Naive B cell (primary cell): ENCODE measurements around the gene MID2. TPM values are rescaled to one million over a fixed set of nuclear protein-coding genes. Genes with fewer than 3 reads are reported as not detected.
"Not testable (repeated sequence)": the region's sequence is repeated elsewhere in the genome, so short reads cannot be mapped to it uniquely, and the experiment has no call there.

Experiments
- ATAC-seq, 2 donors: fragments of 150-1000 bp; cut with Tn5 transposase; 2 replicates each; pipeline ENCODE4 v1.10.0; 2021; ENCODE audit warnings: low read depth in 2 of 2, mild to moderate bottlenecking in 2 of 2, moderate library complexity in 2 of 2
- DNase-seq: peaks from one replicate; pipeline ENCODE4 v3.0.0; 2022
- H3K27ac Mint-ChIP-seq, 6 donors: one replicate each; pipeline ENCODE4 v1.8.0; 2020 to 2022; ENCODE audit warnings: mild to moderate bottlenecking in 6 of 6, mixed read lengths in 6 of 6, moderate library complexity in 5 of 6, inconsistent platforms in 2 of 6
- H3K27me3 Mint-ChIP-seq, 3 donors: one replicate each; pipeline ENCODE4 v1.8.0; 2021 to 2022; ENCODE audit warnings: mixed read lengths in 3 of 3, mild to moderate bottlenecking in 1 of 3
- H3K36me3 Mint-ChIP-seq, 2 donors: one replicate each; pipeline ENCODE4 v1.8.0; 2020 to 2022; ENCODE audit warnings: mixed read lengths in 2 of 2, inconsistent platforms in 1 of 2, mild to moderate bottlenecking in 1 of 2
- H3K4me1 Mint-ChIP-seq, 3 donors: one replicate each; pipeline ENCODE4 v1.8.0; 2020 to 2022; ENCODE audit warnings: mixed read lengths in 3 of 3, inconsistent platforms in 1 of 3, mild to moderate bottlenecking in 1 of 3, moderate library complexity in 1 of 3
- H3K4me3 Mint-ChIP-seq, 8 donors: one replicate each; pipeline ENCODE4 v1.8.0; 2020 to 2022; ENCODE audit warnings: mild to moderate bottlenecking in 8 of 8, mixed read lengths in 8 of 8, moderate library complexity in 8 of 8, inconsistent platforms in 2 of 8
- H3K9me3 Mint-ChIP-seq, 7 donors: one replicate each; pipeline ENCODE4 v1.8.0; 2020 to 2022; ENCODE audit warnings: mixed read lengths in 7 of 7, mild to moderate bottlenecking in 5 of 7, inconsistent platforms in 2 of 7, moderate library complexity in 1 of 7
- polyA plus RNA-seq, 6 donors: library from polyadenylated mRNA; unstranded; fragments of 300-500 nt; fragmentation: Illumina TruSeq; gene quantifications; one replicate each; pipeline ENCODE4 v1.2.3, GENCODE V29; 2021; ENCODE audit warnings: low read depth in 6 of 6

MID2 gene
- polyA plus RNA-seq, 6 donors from 2014 or later, result 0.31 to 1.7 (median 0.70) TPM; not detected in 1

- DNase-seq (no peak), ATAC-seq (no peak)
- Mint-ChIP-seq H3K9me3 (no peaks in the 10 kb centered on the region), H3K27me3 (peaks cover 0 to 12% (median 10%) of the 10 kb centered on the region in 3 donors), H3K27ac (peak overlapping the region in 1 of 6 donors; percentile 40), H3K36me3 (no peaks in the 10 kb centered on the region), H3K4me1 (no peaks in the 10 kb centered on the region), H3K4me3 (no peak overlapping the region)
These were observed 98.6 kb downstream of the MID2 start for GRCh38 chrX:107924136-107924746.

- DNase-seq, result no peak
- H3K27me3 Mint-ChIP-seq, result peaks cover 8 to 18% (median 17%) of the 10 kb centered on the region in 3 donors
These were observed 108.6 kb downstream of the MID2 start for GRCh38 chrX:107934262-107934661.

GRCh38 chrX:107935200-107935599 lies 109.5 kb downstream of the MID2 start:
- no peak for ATAC-seq
- DNase-seq, result no peak
- Mint-ChIP-seq H3K27ac (no peak overlapping the region), H3K4me1 (peaks cover 0 to 4% (median 0%) of the 10 kb centered on the region in 3 donors), H3K36me3 (peaks cover 0 to 9% of the 10 kb centered on the region in 2 donors), H3K9me3 (peaks cover 0 to 5% (median 1%) of the 10 kb centered on the region in 7 donors), H3K4me3 (no peak overlapping the region), H3K27me3 (peaks cover 8 to 24% (median 10%) of the 10 kb centered on the region in 3 donors)

More at GRCh38 chrX:107934262-107934661, 108.6 kb downstream of the MID2 start:
- no peak for ATAC-seq
- Mint-ChIP-seq H3K27ac (no peak overlapping the region), H3K9me3 (peaks cover 0 to 5% (median 1%) of the 10 kb centered on the region in 7 donors), H3K36me3 (peaks cover 0 to 9% of the 10 kb centered on the region in 2 donors), H3K4me3 (no peak overlapping the region), H3K4me1 (peaks cover 0 to 4% (median 0%) of the 10 kb centered on the region in 3 donors)

- Mint-ChIP-seq H3K27me3 (peaks cover 8 to 24% (median 10%) of the 10 kb centered on the region in 3 donors), H3K36me3 (peaks cover 0 to 9% of the 10 kb centered on the region in 2 donors), H3K4me1 (peaks cover 0 to 4% (median 0%) of the 10 kb centered on the region in 3 donors), H3K4me3 (no peak overlapping the region), H3K27ac (no peak overlapping the region), H3K9me3 (peaks cover 0 to 5% (median 3%) of the 10 kb centered on the region in 7 donors)
- DNase-seq, result no peak
- ATAC-seq, result no peak
These were observed 110.2 kb downstream of the MID2 start for GRCh38 chrX:107935664-107936433.

- H3K36me3 Mint-ChIP-seq, result peaks cover 0 to 9% of the 10 kb centered on the region in 2 donors
- peaks cover 0 to 5% (median 3%) of the 10 kb centered on the region in 7 donors for H3K9me3 Mint-ChIP-seq
- no peak overlapping the region for H3K4me3 Mint-ChIP-seq
- peaks cover 0 to 4% (median 0%) of the 10 kb centered on the region in 3 donors for H3K4me1 Mint-ChIP-seq
- H3K27ac Mint-ChIP-seq, result no peak overlapping the region
- peaks cover 8 to 24% (median 10%) of the 10 kb centered on the region in 3 donors for H3K27me3 Mint-ChIP-seq
- DNase-seq (no peak), ATAC-seq (no peak)
These were observed 110.7 kb downstream of the MID2 start for GRCh38 chrX:107936434-107936730.

GRCh38 chrX:107940095-107940494 lies 114.4 kb downstream of the MID2 start:
- peaks cover 0 to 9% of the 10 kb centered on the region in 2 donors for H3K36me3 Mint-ChIP-seq
- H3K4me1 Mint-ChIP-seq, result peaks cover 0 to 4% (median 0%) of the 10 kb centered on the region in 3 donors
- no peak overlapping the region for H3K4me3 Mint-ChIP-seq
- peak overlapping the region in 1 of 6 donors; percentile 18 for H3K27ac Mint-ChIP-seq
- ATAC-seq (no peak), DNase-seq (no peak)
- peaks cover 0 to 9% (median 4%) of the 10 kb centered on the region in 7 donors for H3K9me3 Mint-ChIP-seq
- H3K27me3 Mint-ChIP-seq, result peaks cover 4 to 19% (median 10%) of the 10 kb centered on the region in 3 donors

- H3K27ac Mint-ChIP-seq, H3K36me3 Mint-ChIP-seq, DNase-seq, H3K4me3 Mint-ChIP-seq, ATAC-seq, H3K27me3 Mint-ChIP-seq, H3K4me1 Mint-ChIP-seq: not testable (repeated sequence)
- H3K9me3 Mint-ChIP-seq, result peaks cover 0 to 12% (median 2%) of the 10 kb centered on the region in 7 donors
These were observed 129.7 kb downstream of the MID2 start for GRCh38 chrX:107955337-107955736.

- peaks cover 0 to 18% (median 7%) of the 10 kb centered on the region in 3 donors for H3K27me3 Mint-ChIP-seq
- no peak overlapping the region for H3K27ac Mint-ChIP-seq
- peaks cover 0 to 13% (median 6%) of the 10 kb centered on the region in 7 donors for H3K9me3 Mint-ChIP-seq
- ATAC-seq (no peak), DNase-seq (no peak)
- no peak overlapping the region for H3K4me3 Mint-ChIP-seq
- no peaks in the 10 kb centered on the region for H3K4me1 Mint-ChIP-seq
- no peaks in the 10 kb centered on the region for H3K36me3 Mint-ChIP-seq
These were observed 143.0 kb downstream of the MID2 start for GRCh38 chrX:107968623-107969022.

GRCh38 chrX:107970073-107970472 lies 144.4 kb downstream of the MID2 start:
- H3K36me3 Mint-ChIP-seq, result no peaks in the 10 kb centered on the region
- peaks cover 0 to 13% (median 5%) of the 10 kb centered on the region in 7 donors for H3K9me3 Mint-ChIP-seq
- ATAC-seq (no peak), DNase-seq (no peak)
- no peak overlapping the region for H3K4me3 Mint-ChIP-seq
- H3K27me3 Mint-ChIP-seq, result peaks cover 0 to 10% (median 0%) of the 10 kb centered on the region in 3 donors
- no peak overlapping the region for H3K27ac Mint-ChIP-seq
- no peaks in the 10 kb centered on the region for H3K4me1 Mint-ChIP-seq

- H3K4me1 Mint-ChIP-seq, result no peaks in the 10 kb centered on the region
- ATAC-seq, result no peak
- H3K27ac Mint-ChIP-seq, result no peak overlapping the region
- no peaks in the 10 kb centered on the region for H3K36me3 Mint-ChIP-seq
- H3K4me3 Mint-ChIP-seq, result no peak overlapping the region
- peaks cover 0 to 13% (median 5%) of the 10 kb centered on the region in 7 donors for H3K9me3 Mint-ChIP-seq
- no peak for DNase-seq
- peaks cover 0 to 10% (median 0%) of the 10 kb centered on the region in 3 donors for H3K27me3 Mint-ChIP-seq
These were observed 146.0 kb downstream of the MID2 start for GRCh38 chrX:107971636-107972035.

Other genes starting within 250 kb of the MID2 start
- 10 to 100 TPM; 49.4 to 74.9 (median 53.8) TPM for gene PRPS1, start 197.4 kb upstream of the MID2 start, polyA plus RNA-seq
- 1,000 to 10,000 TPM in 5 of 6 donors, 100 to 1,000 TPM in 1; 962 to 3,491 (median 1,874) TPM for gene TSC22D3, start 50.1 kb upstream of the MID2 start, polyA plus RNA-seq
- gene NCBP2L, start 48.1 kb upstream of the MID2 start, polyA plus RNA-seq, result under 1 TPM in 1 of 6 donors, not detected in 5; 0.15 TPM
- not detected for gene TEX13B, start 156.5 kb downstream of the MID2 start, polyA plus RNA-seq
- under 1 TPM in 5 of 6 donors, not detected in 1; 0.09 to 0.80 (median 0.38) TPM for gene VSIG1, start 219.2 kb downstream of the MID2 start, polyA plus RNA-seq